Heart left ventricle (tissue), 13 donors: ENCODE results near the gene ACOX2.

ENCODE experiments used
- POLR2A ChIP-seq, 2 donors: fragments of 450-650 bp; IDR thresholded peaks; one replicate each; pipeline ENCODE4 v1.6.1; 2017; ENCODE audit warnings: antibody characterized with exemption in 2 of 2, mild to moderate bottlenecking in 2 of 2, moderate library complexity in 2 of 2
- TF ChIP-seq, protein P1 (sequence below), 12 donors: fragments of 200-600 bp; sonication (generic) in 4 of 12; IDR thresholded peaks; one replicate each; pipeline versions ENCODE4 v1.5.0 to v1.8.0; 2018 to 2022; ENCODE audit warnings: antibody characterized with exemption in 12 of 12, mild to moderate bottlenecking in 5 of 12
- donor health status: ischemic (EF 13 %, LVEDD 7.1; RV severe dilation, severe dysfunction).
- donor health status: DM: no; HTN: yes; CAD: no.
- donor health status: DM: no; HTN: no; CAD: no.
- donor health status: ischemic (EF 25% LVEDD 6.9; RV normal size, moderate dysfunction).
- donor health status: ischemic (EF 25% LVEDD 5.7; RV mildly dilated, moderate dysfunction).
- donor health status: ischemic (EF 35%, LVEDD 5.7; RV mildly dilated, moderate dysfunction).
- donor health status: nonischemic (EF 11% LVEDD 7.7; RV severe dilation, severe dysfunction).
- donor health status: DM: yes; HTN: yes; CAD: no.
- donor health status: PGD.
- donor health status: ischemic (EF 29% LVEDD 5.4; RV normal size, mild dysfunction).
- donor health status: nonischemic (EF 23%, LVEDD 6.1; RV moderate dilation, normal function).

DNA sequence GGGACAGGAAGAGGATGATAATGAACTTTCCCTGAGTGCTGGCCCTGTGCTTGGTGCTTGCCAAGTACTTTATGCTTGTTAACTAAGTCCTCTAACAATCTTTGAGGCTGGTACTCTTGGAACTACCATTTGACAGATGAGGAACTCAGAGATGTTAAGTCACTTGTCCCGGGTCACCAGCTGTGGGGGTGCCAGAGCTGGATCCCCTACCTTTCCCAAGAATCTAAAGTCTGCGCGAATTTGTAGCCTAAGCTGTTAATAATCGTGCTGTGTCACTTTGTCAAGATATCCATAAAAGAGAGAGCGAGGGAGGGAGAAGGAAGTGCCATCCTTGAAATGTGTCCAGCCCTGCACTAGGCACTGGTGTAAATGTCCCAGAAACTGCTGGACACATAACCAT, 19.0 kb upstream of the ACOX2 start:
- TF ChIP-seq, protein P1, sequence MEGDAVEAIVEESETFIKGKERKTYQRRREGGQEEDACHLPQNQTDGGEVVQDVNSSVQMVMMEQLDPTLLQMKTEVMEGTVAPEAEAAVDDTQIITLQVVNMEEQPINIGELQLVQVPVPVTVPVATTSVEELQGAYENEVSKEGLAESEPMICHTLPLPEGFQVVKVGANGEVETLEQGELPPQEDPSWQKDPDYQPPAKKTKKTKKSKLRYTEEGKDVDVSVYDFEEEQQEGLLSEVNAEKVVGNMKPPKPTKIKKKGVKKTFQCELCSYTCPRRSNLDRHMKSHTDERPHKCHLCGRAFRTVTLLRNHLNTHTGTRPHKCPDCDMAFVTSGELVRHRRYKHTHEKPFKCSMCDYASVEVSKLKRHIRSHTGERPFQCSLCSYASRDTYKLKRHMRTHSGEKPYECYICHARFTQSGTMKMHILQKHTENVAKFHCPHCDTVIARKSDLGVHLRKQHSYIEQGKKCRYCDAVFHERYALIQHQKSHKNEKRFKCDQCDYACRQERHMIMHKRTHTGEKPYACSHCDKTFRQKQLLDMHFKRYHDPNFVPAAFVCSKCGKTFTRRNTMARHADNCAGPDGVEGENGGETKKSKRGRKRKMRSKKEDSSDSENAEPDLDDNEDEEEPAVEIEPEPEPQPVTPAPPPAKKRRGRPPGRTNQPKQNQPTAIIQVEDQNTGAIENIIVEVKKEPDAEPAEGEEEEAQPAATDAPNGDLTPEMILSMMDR (IDR thresholded peaks at IDR 0.05) = no peak
- no peak for TF ChIP-seq POLR2A (IDR thresholded peaks at IDR 0.05)
